RWPE1 (cell line): ENCODE results near the gene SNN.

ENCODE experiments used
- CTCF ChIA-PET: fragments of 350-600 bp; sonication (Branson Sonifier 250); formaldehyde crosslinking; extraction: SDS; loops from one replicate; lab custom pipeline; 2021; lab: Yijun Ruan, JAX
- POLR2A ChIA-PET: fragments of 400-600 bp; formaldehyde crosslinking; extraction: SDS; loops from one replicate; lab custom pipeline; 2020; ENCODE audit warnings: antibody characterized with exemption; ENCODE audit not compliant: low non-redundant PET; lab: Yijun Ruan, JAX
- DNase-seq: peaks from one replicate; pipeline ENCODE4 v3.0.0; 2012; ENCODE audit warnings: low spot score
- H3K27ac ChIP-seq: fragments of 450-650 bp; 2 replicates; pipeline ENCODE4 v1.5.1; 2017
- TF ChIP-seq, protein P1 (sequence below): fragments of 450-650 bp; conservative IDR thresholded peaks from 2 replicates; pipeline ENCODE4 v1.5.1; 2017; ENCODE audit warnings: low read depth, mild to moderate bottlenecking

The SNN gene

DNA sequence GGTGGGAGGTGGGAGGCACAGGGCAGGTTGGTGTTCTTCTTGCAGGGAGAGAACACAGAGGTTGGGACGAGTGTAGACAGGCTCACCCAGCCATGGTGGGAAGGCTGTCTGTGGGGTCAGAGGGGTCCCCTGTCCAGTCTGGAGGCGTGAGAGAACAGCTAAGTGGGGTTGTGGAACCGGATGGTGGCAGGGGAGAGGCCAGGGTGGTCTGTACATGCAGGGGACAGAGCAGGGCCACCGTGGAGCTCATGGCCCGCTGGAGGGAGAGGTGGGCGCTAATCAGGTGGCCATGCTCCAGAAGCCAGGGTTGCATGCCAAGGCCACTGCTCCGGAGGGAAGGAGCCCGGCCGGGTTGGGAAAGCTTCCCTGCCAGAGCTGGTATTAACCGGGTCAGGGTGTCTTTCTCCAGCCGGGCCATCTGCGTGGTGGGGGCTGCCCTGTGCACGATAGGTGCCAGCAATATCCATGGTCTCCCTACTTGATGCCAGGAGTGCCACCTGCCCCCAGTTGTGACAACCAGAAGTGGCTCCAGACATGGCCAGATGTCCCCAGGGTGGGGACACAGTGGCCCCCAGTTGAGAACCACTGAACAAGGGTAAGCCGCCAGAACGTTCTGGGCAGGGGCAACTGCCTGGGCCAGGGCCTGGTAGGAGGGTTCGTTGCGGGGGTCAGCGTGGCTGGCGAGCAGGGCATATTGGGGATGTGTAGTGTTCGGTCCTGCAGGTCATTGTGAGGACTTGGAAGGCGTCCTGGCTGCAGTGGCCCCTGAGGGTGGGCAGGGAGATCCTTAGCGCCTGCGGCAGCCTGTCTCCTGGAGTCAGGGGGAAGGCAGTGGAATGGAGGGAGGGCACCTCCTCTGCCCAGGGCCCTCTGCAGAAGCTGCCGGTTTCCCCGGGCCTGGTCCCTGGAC, 5.1 kb downstream of the SNN start:
- H3K27ac ChIP-seq, result peak overlapping the region; percentile 82
- CTCF ChIA-PET, result interaction anchor here (0.5 to 0.7 kb wide), 2 partner anchors 44 to 169 kb away, joined by 3 to 4 read pairs; no protein-coding TSS in a partner anchor
- POLR2A ChIA-PET, result no interaction called here
- TF ChIP-seq, protein P1, sequence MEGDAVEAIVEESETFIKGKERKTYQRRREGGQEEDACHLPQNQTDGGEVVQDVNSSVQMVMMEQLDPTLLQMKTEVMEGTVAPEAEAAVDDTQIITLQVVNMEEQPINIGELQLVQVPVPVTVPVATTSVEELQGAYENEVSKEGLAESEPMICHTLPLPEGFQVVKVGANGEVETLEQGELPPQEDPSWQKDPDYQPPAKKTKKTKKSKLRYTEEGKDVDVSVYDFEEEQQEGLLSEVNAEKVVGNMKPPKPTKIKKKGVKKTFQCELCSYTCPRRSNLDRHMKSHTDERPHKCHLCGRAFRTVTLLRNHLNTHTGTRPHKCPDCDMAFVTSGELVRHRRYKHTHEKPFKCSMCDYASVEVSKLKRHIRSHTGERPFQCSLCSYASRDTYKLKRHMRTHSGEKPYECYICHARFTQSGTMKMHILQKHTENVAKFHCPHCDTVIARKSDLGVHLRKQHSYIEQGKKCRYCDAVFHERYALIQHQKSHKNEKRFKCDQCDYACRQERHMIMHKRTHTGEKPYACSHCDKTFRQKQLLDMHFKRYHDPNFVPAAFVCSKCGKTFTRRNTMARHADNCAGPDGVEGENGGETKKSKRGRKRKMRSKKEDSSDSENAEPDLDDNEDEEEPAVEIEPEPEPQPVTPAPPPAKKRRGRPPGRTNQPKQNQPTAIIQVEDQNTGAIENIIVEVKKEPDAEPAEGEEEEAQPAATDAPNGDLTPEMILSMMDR, result no peak
- no peak for DNase-seq

DNA sequence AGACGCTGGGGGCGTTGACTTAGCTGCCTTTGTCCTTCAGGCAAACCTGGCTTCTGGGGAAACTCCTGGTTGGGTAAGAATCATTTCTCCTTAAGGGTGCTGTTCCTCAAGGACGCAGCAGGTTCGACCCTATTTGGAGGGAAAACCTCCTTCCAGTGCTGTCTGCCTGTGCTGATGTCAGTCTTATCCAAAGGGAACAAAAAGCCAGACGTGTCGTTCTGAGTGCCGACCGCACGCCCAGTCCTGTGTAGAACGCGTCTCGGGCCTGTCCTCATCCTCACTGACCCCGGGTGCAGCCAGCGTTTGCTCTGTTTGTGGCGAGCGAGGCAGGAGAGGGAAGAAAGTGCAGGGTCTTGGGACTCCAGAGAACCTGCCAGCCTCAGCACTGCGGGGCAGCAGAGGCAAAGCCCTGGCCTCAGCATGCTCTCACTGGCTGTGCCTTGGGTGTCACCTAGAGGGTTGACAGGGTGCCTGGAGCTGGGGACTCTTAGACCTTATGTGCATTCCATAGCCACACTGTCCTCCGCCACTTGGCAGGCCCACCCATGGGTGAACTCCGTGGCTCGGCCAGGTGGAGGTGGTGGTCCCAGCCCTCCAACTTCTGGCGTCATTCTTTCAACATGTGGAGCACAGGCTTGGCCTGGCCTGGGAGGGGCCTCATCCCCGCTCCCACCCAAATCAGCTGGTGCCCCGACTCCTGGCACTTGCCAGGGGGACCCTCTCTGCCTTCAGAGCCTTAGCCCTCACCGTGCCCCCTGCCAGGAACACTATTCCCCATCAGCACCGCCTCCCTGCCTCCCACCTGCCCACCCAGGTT, 6.0 kb downstream of the SNN start:
- TF ChIP-seq, protein P1, result no peak
- peak overlapping the region; percentile 82 for H3K27ac ChIP-seq
- no peak for DNase-seq
- POLR2A ChIA-PET, result interaction anchor here (1.4 kb wide), 1 partner anchor 69 kb away, joined by 3 read pairs; the partner anchor contains the start of gene TXNDC11
- CTCF ChIA-PET, result interaction anchor here (0.5 to 0.7 kb wide), 2 partner anchors 15 to 45 kb away, joined by 3 to 4 read pairs; no protein-coding TSS in a partner anchor

DNA sequence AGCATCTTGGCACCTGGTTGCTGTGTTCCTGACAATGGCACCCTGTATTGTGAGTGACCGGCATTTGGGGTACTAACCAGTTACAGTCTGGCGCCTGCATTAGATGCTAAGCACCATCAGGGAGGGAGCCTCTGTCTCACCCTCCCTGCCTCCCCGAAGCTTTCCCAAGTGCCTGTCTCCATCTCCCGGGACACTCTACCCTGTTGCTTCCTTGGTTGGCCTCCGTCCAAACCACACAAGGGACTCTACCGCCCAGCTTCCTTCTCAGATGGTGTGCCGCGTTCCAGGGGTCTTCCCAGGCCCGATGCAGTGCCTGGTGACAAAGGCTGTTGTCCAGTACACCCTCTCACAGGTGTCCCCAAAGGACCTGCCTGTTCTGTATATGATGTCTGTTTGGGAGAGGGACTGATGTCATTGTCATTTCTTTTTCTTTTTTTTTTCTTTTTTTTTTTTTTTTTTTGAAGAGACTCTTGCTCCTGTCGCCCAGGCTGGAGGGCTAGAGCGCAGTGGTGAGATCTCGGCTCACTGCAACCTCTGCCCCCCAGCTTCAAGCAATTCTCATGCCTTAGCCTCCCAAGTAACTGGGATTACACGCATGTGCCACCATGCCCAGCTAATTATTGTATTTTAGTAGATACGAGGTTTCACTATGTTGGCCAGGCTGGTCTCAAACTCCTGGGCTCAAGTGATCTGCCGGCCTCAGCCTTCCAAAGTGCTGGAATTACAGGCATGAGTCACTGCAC, 6.7 kb downstream of the SNN start:
- TF ChIP-seq, protein P1, result no peak
- H3K27ac ChIP-seq, result peak overlapping the region; percentile 82
- ChIA-PET POLR2A (interaction anchor here (0.6 to 1.4 kb wide), 2 partner anchors 68 to 271 kb away, joined by 3 read pairs; partner anchors contain the start of gene TXNDC11), CTCF (interaction anchor here (0.5 kb wide), 2 partner anchors 16 to 144 kb away, joined by 3 read pairs; no protein-coding TSS in a partner anchor)
- DNase-seq, result peak; percentile 25

DNA sequence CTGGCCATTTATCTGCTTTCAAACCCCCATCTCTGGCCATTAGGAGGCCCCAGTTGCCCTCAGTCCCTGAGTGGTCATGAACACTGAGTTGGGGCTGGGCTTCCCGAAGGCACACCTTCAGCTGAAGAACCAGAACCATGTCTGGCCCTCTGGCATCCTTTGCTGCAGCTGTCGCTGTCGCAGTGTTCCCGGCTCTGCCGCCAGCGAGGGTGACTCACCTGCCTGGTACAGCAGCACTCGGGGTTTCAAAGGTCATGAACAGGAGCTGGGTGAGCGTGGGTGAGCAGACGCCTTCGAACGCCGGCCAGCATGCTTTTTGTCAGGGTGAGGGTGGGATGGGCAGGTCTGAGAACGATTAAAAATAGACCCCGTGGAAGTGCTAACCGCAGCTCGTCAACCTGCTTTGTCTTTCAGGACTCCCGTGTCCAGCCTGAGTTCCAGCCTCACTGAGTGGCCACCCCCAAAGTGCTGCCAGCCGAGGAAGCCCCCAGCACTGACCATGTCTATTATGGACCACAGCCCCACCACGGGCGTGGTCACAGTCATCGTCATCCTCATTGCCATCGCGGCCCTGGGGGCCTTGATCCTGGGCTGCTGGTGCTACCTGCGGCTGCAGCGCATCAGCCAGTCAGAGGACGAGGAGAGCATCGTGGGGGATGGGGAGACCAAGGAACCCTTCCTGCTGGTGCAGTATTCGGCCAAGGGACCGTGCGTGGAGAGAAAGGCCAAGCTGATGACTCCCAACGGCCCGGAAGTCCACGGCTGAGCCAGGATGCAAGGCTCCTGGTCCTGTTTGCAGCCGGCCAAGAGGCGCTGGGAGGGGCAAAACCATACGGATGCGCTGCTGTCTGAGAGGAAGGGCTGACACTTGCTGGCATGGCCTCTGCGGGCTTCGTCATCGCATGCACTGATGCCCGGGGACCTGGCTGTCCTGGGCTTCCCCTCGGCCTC, 7.6 kb downstream of the SNN start:
- TF ChIP-seq, protein P1, result no peak
- POLR2A ChIA-PET, result interaction anchor here (0.6 to 1.4 kb wide), 2 partner anchors 67 to 272 kb away, joined by 3 read pairs; partner anchors contain the start of gene TXNDC11
- CTCF ChIA-PET, result no interaction called here
- peak overlapping the region; percentile 82 for H3K27ac ChIP-seq
- DNase-seq, result peak; percentile 52

DNA sequence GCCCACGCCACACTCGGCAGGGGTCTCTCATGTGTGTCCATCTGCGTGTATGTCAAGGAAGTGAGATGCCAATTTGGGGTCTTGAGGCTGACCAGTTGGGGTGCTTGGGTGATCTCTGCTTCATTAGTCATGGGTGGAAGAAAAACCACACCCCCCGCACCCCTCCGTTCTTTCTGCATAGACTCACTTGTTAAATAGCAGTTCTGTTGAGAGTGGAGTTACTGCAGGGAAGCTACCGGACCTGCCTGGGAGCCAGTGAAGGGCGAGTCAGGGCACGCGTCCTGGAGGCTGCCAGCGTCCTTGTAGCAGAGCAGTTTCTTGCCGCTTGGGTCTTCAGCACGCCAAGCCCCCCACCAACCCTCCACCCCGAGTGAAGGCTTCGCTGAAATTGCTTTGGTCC, 8.5 kb downstream of the SNN start:
- peak; percentile 62 for DNase-seq
- ChIA-PET POLR2A (interaction anchor here (0.6 kb wide), 1 partner anchor 235 kb away, joined by 5 read pairs; no protein-coding TSS in a partner anchor), CTCF (interaction anchor here (0.6 to 1.4 kb wide), 4 partner anchors 14 to 281 kb away, joined by 3 to 5 read pairs (median 4); no protein-coding TSS in a partner anchor)
- TF ChIP-seq, protein P1, result no peak
- H3K27ac ChIP-seq, result peak overlapping the region; percentile 82
